DMS153 (cell line): ENCODE measurements around the gene PDCD4.

ENCODE experiments used
- DNase-seq: peaks from one replicate; lab custom pipeline; 2025; lab: John Stamatoyannopoulos, UW

Gene PDCD4

DNA sequence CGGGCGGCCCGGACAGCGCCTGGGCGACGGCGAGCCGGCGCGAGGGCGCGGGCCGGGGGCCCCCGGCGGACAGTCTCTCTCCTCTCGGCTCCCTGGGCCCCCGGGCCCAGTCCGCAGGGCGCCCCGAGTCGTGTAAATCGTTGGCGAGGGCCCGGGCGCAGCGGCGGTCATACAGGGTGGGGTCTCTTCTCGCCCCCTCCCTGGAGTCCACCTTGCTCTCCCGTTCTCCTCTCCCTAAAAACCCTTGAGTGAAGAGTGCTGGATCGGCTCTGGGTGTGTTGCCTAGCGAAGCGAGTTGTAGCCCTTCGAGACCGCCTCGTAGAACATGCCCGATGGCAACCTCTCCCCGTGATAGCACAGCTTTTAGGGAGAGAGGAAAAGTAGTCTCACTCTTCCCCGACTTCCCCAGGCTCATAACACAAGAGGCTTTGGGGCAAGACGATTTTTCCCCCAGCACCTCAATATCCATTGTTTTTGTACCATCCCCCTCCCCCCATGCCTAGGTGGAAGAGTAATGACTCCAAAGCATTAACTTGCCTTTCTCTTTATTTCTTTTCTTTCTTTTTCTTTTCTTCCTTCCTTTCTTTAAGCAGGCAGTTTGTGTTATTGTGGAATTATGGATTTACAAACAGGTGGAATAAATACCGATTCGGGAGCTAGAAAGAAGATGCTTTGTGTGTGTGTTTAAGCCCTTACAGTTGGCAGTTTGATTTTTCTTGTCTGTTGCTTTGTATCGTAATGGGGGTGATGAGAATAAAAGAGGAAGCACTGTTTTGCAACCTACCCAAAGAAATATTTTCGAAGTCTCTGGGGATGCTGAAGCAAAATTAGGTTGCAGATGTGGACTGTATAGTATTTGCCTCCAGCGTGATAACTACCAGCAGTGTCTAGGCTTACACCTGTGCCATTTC is 48.5 kb downstream of the PDCD4 start:
- no peak for DNase-seq

DNA sequence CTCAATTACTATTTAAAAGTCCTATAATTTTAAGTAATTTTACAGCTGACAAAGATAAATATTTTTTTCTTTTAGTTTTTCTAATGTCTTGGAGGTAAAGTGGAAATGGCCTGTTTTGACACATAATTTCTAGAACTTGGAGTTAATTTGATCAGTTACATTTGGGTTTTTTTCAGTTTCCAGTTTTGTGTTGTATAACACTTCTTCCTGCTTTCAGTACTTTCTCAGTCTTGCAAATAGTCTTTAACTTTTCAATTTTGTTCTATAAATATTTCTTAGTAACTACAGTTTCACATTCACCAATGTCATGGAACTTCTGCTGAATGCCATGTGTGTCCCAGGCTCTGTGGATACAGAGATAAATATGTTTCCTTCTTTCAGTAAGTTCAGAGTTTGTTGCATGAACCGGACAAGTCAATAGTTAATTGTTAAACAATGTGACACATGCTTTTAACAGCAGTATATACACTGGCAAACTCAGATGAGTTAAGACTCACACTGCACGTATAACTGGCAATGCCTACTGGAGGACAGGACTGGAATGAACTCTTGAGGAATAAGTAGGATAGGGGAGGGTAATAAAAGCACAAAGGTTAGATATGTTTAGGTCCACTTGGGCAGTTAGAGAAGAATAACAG is 52.2 kb downstream of the PDCD4 start:
- no peak for DNase-seq

DNA sequence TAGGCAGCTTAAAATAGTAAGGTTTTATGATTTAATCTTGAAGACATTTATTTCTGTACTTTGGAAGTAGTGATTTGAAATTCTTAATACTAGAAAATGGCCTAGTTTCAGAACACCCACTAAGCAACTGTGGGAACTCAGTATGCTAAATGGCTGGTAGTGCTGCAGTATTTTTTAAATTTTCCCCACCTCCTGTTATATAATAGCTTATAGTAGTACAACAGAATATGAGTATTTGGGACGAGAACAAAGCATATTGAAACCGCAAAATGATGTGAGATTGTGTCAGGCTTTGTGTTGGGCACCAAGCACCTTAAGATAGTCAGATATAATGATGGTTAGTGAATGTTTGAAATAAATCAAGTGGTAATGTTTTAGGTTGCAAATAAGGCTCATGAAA is 55.7 kb downstream of the PDCD4 start:
- no peak for DNase-seq

DNA sequence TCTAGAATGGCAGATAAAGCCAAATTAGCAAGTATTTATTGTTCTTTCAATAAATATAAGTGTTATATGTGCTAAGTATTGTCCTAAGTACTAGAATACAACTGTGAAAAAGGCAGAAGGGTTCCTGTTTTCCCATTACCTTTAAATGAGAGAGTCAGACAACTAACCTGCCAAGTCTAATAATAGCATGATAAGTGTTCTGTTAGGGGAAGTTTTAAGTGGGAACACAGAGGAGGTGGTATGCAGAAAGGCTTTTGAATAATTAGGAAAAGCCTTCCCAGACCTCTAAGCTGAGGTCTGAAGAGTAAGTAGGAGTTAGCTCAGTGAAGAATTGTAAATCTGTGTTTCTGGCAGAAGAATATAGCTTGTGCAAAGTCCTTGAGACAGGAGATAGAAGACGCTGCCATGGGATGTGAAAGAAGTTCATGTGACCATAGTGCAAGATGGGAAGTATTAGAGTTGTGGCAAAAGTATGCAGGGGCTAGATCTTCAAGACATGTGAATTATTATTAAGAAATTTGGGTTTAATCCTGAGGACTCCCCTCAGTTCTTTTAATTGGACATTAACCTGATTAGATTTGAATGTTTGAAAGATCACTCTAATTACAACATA is 60.1 kb downstream of the PDCD4 start:
- DNase-seq: no peak

DNA sequence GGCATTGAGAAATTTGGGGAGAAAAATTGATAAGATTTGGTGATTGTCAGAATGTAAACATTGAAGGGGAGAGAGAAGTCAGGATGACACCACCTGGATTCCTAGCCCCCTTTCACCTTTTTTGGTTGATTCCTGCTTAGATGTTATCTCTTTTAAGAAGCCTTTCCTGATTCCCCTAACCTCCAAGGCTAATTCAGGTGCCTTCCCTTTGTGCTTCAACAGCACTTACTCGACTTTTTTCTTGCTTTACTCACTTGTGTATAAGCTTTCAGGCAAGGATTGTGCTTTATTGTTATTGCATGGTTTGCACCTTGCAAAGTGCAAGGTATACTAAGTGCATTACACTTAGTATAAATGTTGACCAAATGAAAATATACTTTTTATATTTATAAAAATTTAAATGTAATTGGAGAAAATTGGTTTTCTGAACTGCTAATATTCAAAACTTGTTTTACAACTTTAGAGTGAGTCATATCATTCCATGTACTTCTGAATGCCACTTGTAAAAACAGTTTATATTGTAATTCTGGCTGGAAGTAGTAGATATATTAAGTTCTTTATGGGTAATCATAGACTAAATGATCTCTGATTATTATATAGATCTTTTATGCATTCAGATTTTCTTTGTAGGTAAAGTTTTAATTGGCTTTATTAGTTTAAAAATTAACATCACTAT is 60.9 kb downstream of the PDCD4 start:
- no peak for DNase-seq

DNA sequence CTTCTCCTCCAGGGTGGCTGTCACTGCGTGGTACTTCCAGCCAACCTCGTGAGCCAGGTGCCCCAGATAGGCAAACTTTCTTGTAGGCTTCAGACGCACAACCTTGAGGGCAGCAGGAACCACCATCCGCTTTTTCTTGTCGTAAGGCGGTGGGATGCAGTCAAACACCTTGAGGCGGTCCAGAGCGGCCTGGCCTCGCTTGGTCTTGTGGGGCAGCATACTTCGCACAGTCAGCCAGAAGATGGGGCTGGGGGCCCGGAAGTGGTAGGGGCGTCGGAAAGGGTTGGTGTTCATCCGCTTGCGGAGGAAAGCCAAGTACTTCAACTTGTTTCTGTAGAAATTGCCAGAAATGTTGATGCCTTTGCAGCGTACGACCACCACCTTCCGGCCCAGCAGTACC is 65.0 kb downstream of the PDCD4 start:
- no peak for DNase-seq

DNA sequence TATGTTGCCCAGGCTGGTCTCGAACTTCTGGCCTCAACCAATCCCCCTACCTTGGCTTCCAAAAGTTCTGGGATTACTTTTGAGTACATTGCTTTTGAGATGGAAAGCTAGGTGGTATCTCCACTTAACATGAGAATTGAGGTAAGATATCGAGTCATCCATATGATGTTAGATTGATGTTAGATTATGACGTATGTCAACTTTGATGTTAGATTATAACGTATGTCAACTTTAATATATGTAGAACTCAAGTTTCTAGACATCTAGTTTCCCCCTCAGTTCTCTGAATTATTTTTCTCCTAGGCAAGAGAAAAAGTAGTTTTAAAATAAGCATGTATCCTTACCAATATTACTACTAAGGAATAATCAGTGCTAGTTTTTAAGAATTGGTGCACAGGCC is 67.7 kb downstream of the PDCD4 start:
- DNase-seq: no peak

DNA sequence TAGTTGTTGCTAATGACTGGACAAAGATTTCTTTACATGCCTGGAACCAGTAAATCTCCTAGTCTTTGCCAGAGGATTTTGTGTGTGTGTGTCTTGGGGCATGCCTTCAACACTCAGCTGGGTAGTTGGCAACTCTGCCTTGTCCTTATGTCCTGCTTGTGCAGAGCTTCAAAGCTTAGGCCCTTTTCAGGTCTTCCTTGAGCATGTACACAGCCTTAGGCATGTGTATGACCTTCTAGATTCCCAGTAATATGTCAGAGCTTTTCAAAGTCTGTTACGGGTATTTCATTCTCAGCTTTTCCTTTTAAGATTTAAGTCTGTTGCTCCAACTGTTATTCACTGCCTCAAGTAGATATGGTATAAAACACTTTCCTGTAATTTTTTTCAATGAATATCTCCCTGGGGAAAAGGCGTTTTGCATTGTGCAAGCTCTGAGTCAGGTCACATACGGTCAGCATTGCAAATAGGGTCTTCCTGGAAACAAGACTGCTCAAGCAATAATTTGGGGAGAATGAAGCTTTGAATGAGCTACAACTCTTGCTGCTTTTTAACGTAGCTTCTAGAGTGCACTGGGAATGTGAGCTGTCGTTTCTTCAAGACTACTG is 73.2 kb downstream of the PDCD4 start:
- no peak for DNase-seq

DNA sequence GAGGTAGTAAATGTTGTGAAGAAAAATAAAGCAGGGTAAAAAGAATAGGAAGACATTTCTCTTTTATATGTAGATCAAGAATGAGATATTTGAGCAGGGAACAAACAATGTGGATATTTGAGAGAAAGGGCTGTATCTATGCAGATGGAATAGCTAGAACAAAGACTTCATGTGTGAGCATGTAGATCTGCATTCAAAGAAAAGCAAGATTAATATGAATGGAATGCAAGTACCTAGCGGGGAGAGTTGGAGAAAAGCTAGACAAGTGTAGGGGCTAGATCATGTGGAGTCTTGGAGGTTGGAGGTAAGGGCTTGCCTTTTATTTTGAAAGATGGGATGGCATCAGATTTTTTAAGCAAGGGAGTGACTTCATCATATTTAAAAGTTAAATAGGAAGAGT is 74.8 kb downstream of the PDCD4 start:
- DNase-seq: no peak

DNA sequence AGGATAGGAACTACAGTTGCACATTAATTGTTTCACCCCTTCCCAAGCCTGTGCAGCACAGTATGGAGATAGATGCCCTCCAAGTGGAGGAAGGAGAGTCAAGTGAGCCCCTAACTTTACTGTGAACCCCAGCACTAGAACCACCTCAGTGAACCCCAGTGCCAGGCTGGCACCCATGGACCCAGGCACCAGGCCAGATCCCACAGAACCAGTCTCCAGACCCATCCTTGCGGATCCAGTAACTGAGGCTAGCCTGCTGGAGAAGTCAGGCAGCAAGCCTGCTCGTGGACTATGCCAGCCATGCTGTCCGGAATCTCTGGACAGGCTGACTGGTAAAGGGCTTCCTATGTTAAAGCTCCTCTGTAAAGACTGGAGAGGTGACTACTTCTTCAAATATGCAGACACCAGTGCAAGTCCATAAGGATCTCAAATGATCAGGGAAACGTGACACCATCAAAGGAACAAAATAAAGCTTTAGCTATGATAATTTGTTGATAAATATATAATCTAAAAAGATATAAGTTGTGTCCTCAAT is 75.4 kb downstream of the PDCD4 start:
- no peak for DNase-seq
